ENCODE data around the gene INA.

DNA sequence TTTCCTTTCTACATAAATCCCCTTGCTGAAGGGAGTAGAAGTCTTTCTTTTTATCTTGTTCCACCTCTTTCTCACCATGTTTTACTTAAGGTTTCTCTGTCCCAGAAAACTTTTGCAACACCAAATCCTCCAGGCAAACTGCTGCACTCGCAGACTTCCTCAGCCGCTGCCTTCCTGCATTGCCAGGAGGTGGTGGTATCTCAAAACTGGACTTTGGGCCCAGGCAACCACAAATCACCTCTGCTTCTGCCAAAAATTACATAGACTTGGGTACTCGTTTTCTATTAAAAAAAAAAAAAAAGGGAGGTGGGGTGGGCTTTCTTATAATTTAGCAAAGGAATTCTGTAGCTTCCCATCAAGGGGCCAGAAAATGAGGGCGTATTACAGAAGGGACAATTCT lies 14.7 kb downstream of the INA start:
- no peak for TF ChIP-seq POLR2A (IDR thresholded peaks at IDR 0.05; ENCODE audit: low read length)
- TF ChIP-seq GATA1 (IDR thresholded peaks at IDR 0.05; ENCODE audit: low read depth, low read length), result no peak
